ENCODE data around the gene UBAP2L.
A peak's percentile ranks its signal among the peaks of the same experiment; 100 is the strongest.
"Not testable (repeated sequence)": the region's sequence is repeated elsewhere in the genome, so short reads cannot be mapped to it uniquely, and the experiment has no call there.

UBAP2L gene

GRCh38 chr1:154192476-154192875, 28.3 kb upstream of the UBAP2L start:
- no peak for DNase-seq (ENCODE audit: low read depth)
- no peak overlapping the region for H3K4me3 ChIP-seq (ENCODE audit: low read depth, low read length)
- TF ChIP-seq POLR2A (IDR thresholded peaks at IDR 0.05; ENCODE audit: extremely low read depth, insufficient read length) (no peak), MAX (IDR thresholded peaks at IDR 0.05; ENCODE audit: low read depth, low read length) (no peak), CTCF (IDR thresholded peaks at IDR 0.05; ENCODE audit: low read depth, low read length) (no peak), MYC (IDR thresholded peaks at IDR 0.05; ENCODE audit: low read depth, low read length) (no peak)

- no peak for DNase-seq (ENCODE audit: low read depth)
- no peak for TF ChIP-seq POLR2A (IDR thresholded peaks at IDR 0.05; ENCODE audit: extremely low read depth, insufficient read length)
- no peak for TF ChIP-seq MAX (IDR thresholded peaks at IDR 0.05; ENCODE audit: low read depth, low read length)
- no peak for TF ChIP-seq MYC (IDR thresholded peaks at IDR 0.05; ENCODE audit: low read depth, low read length)
- no peak for TF ChIP-seq CTCF (IDR thresholded peaks at IDR 0.05; ENCODE audit: low read depth, low read length)
- no peak overlapping the region for H3K4me3 ChIP-seq (ENCODE audit: low read depth, low read length)
Measured at GRCh38 chr1:154193821-154194220, 26.9 kb upstream of the UBAP2L start.

GRCh38 chr1:154198756-154199562, 21.8 kb upstream of the UBAP2L start:
- TF ChIP-seq POLR2A (IDR thresholded peaks at IDR 0.05; ENCODE audit: extremely low read depth, insufficient read length) (no peak), MAX (IDR thresholded peaks at IDR 0.05; ENCODE audit: low read depth, low read length) (no peak), CTCF (IDR thresholded peaks at IDR 0.05; ENCODE audit: low read depth, low read length) (peak; percentile 34)
- peak; percentile 71 for DNase-seq (ENCODE audit: low read depth)
- H3K4me3 ChIP-seq (ENCODE audit: low read depth, low read length) = no peak overlapping the region

GRCh38 chr1:154199563-154199879, 21.2 kb upstream of the UBAP2L start:
- no peak overlapping the region for H3K4me3 ChIP-seq (ENCODE audit: low read depth, low read length)
- TF ChIP-seq CTCF (IDR thresholded peaks at IDR 0.05; ENCODE audit: low read depth, low read length) = peak; percentile 7
- no peak for TF ChIP-seq POLR2A (IDR thresholded peaks at IDR 0.05; ENCODE audit: extremely low read depth, insufficient read length)
- no peak for DNase-seq (ENCODE audit: low read depth)

- H3K4me3 ChIP-seq (ENCODE audit: low read depth, low read length); DNase-seq (ENCODE audit: low read depth): not testable (repeated sequence)
Measured at GRCh38 chr1:154205778-154206177, 15.0 kb upstream of the UBAP2L start.

GRCh38 chr1:154206196-154206595, 14.6 kb upstream of the UBAP2L start, which contains the start of gene CFAP141:
CFAP141 (minus strand) TSS chr1:154206333; CDS start chr1:154206307, 26 bp downstream.
- no peak within 1 kb of the TSS for H3K4me3 ChIP-seq (ENCODE audit: low read depth, low read length)
- DNase-seq (ENCODE audit: low read depth) = peak; percentile 14
- no peak for TF ChIP-seq MYC (IDR thresholded peaks at IDR 0.05; ENCODE audit: low read depth, low read length)
- no peak for TF ChIP-seq POLR2A (IDR thresholded peaks at IDR 0.05; ENCODE audit: extremely low read depth, insufficient read length)
- no peak for TF ChIP-seq CTCF (IDR thresholded peaks at IDR 0.05; ENCODE audit: low read depth, low read length)
- no peak for TF ChIP-seq MAX (IDR thresholded peaks at IDR 0.05; ENCODE audit: low read depth, low read length)

Data from NB4 (cell line).